GM19238 (cell line): ENCODE results near the gene HS6ST3.

Experiments
- DNase-seq: peaks from one replicate; pipeline ENCODE4 v3.0.0; 2011; ENCODE audit warnings: low spot score; ENCODE audit not compliant: insufficient read length

Gene HS6ST3

GRCh38 chr13:96781141-96781540, 691.2 kb downstream of the HS6ST3 start:
- no peak for DNase-seq

GRCh38 chr13:96782186-96782585, 692.3 kb downstream of the HS6ST3 start:
- no peak for DNase-seq

- DNase-seq = no peak
These were observed 693.1 kb downstream of the HS6ST3 start for GRCh38 chr13:96783057-96783456.

- DNase-seq = no peak
These were observed 693.6 kb downstream of the HS6ST3 start for GRCh38 chr13:96783511-96783910.

DNA sequence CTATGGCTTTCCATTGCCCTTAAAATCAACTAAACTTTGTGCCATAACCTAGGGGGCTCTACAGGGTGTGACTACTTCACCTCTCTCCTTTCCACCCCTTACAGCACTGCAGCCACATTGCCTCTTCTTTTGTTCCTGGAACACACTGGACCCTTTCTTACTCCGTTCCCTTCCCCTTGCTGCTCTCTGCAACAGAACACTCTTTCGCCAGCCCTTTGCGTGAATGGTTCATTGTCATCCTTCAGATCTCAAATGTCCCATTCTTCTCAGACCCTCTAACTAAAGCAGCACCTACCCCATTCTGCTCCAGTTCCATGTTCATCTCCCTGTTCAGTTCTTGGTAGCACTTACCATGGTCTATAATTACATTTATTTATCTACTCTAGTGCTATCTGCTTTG, 696.1 kb downstream of the HS6ST3 start:
- no peak for DNase-seq

GRCh38 chr13:96792188-96792587, 702.3 kb downstream of the HS6ST3 start:
- no peak for DNase-seq

DNA sequence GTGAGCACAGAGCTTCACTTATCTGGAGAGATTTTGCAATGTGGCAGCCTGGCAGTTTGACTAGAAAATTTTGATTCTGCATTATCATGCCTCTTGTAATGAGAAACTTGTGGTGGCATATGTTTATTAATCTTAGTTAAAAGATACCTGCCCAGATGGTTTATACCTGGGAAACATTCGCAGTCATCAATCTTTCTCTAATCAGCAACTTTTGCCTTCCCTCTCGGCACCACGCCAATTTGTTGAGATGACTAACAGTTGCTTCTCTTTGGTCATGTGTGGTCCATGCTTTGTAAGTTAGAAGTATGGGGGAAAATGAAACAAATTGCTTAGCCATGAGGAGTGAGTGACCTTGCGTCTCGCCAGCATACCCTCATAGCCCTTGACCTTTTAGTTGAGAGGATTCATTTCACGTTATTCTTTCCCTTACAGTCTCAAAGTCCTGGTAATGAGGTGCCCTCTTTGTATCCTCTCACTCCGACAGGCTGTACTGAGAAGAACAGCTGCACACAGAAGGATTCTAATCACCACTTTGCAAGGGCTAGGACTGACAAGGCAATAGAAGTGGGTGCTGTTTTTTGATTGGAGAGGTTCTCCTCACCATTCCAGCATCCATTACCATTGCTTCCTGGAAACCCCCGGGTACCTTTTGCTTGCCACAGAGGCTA, 703.0 kb downstream of the HS6ST3 start:
- DNase-seq = no peak

GRCh38 chr13:96793404-96793755, 703.5 kb downstream of the HS6ST3 start:
- DNase-seq = no peak

DNA sequence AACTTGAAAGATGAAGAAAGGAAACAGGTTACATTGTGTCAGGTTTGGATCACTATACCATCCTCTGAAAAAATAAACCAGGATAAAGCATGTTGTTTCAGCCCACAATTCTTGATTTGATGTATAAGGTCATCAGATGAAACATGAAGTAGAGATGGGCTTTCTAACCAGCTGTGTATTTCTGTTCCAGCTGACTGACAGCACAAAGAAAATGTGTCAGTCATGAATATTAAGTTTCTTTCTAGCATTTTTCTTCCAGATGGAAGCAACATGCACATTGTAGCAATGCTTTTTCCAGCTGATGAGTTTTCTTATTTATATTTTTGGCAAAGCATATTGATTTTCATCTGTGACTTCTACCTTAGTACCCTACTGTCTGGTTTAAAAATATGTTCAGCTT, 704.8 kb downstream of the HS6ST3 start:
- no peak for DNase-seq

GRCh38 chr13:96795670-96796069, 705.8 kb downstream of the HS6ST3 start:
- DNase-seq = no peak

- DNase-seq = no peak
These were observed 706.3 kb downstream of the HS6ST3 start for GRCh38 chr13:96796091-96796633.

- DNase-seq = no peak
These were observed 707.2 kb downstream of the HS6ST3 start for GRCh38 chr13:96797136-96797535.

DNA sequence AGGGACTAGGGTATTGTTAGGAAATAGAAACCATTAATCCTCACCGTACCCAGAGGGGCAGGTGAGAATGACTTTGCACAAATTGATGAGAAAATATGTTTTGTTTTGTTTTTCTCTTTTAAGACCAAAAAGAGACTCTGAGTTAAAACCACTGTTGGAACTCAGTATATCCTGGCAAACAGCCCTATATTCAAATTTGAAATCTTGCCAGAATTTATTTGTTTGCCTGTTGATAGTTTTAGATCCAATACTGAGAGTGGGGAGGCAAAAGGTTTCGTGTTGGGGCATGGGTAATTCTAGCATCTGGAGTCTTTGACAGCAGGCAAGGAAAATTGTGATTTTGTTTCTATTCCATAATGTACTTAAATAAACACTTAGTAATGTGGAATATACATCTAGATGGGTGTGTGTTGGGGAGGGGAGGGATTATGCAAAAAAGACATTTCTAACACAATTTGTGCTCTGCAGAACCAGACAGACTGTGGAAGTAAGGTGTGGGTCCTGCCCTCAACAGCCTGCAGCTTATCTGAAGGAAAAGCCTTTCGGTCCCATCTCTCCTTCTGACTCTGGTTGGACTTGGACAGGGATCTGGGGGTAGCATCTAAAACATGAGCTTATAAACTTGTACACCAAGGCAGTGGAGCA, 713.7 kb downstream of the HS6ST3 start:
- DNase-seq = no peak

DNA sequence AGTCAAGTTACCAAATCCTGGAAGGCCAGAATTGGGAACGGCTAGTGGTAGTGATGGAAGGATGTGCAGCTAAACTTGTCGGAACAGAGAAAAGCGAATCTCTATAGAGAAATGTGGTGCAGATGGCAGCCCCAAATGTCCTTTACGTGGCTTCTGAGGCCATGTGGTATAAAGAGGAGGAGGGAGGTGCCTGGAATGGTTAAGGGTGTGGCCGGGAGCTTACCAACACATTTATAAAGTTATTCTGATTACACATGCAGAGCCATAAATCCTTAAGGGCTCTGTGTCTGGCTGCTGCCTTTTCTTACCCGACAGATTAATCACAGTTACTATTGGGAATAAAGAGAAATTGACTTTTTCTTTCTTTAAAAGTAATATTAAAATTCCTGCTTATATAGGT, 714.3 kb downstream of the HS6ST3 start:
- no peak for DNase-seq

- no peak for DNase-seq
These were observed 716.8 kb downstream of the HS6ST3 start for GRCh38 chr13:96806746-96807145.

GRCh38 chr13:96809366-96810096, 719.6 kb downstream of the HS6ST3 start:
- no peak for DNase-seq

DNA sequence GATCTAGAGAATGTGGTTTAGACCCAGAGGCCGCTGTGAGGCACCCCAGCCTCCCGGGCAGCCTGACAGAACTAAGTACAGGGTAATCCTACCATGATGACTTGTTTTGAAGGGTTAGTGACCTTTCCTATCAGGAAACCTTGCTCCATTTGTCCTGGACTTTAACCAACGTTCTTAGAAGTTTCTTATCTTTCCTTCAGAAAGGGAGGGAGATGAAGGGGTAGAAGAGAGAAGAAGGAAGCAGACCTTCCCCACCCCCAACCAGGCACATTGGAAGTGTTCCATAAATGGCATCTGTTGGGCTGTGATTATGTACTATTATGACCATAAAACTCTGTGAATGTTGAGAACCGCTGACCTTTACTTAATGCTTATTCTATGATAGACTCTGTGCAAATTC, 720.2 kb downstream of the HS6ST3 start:
- DNase-seq = no peak

GRCh38 chr13:96811049-96811448, 721.1 kb downstream of the HS6ST3 start:
- no peak for DNase-seq

DNA sequence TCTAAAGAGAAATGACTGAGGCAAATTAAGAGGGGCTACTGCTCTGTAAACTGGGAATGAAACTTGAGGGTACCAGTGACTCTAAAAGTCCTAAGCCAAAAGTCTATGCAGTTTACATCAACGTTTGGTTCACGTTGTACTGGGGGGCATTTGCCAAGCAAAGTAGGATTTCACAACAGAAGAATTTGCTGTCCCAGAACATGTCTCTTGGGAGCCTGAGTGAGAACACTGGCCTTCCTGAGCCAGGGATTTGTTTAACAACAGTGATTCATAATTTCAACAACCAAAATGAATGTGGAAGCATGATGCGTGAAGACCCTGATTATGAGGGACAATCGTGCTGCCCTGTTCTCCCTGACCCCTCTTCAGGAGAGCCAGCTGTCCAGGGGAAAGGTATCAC, 726.4 kb downstream of the HS6ST3 start:
- no peak for DNase-seq

DNA sequence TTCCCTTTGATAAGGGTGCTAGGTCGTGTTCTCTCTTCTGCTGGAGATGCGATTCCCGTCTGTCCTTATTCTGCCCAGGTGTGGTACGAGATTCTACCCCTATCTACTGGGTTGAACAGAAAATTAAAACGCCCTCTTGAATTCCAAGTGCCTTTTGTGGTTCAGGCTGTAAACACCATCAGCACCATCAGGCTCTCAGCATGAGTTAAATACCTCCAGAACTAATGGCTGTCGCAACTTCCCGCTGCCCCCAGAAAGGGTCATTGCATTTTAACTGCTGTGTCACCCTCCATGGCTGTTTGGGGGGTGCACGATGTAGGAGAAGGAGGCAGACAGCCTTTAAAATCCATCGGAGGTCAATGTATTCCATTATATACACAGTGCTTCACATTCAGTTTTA, 727.0 kb downstream of the HS6ST3 start:
- no peak for DNase-seq

DNA sequence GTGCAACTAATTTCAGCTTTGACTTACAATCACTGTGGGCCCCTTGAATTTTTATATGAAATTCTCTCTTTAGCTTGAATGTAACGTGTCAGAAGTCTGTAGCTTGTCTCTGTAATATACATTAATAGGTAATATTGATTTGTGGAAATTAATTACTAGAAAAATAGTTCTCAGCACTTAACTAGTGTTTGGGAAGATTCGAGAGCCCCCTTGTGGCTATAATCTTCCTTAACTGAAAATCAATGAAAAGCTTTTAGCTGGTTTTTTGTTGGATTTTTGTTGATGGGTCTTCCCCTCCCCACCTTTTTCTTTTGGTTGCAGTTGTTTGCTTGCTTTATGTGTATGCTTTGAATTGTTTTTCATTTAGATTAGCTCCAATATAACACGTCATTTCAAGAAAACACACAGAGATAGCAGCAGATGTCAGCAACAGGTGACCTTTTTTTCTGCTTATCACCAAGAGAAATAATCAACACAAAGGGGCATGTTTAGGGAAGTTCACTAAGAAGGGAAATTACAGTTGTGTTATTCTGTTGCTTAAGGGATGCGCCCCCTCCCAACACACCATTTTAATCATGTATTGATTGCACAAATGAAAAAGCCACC, 727.5 kb downstream of the HS6ST3 start:
- DNase-seq = no peak

DNA sequence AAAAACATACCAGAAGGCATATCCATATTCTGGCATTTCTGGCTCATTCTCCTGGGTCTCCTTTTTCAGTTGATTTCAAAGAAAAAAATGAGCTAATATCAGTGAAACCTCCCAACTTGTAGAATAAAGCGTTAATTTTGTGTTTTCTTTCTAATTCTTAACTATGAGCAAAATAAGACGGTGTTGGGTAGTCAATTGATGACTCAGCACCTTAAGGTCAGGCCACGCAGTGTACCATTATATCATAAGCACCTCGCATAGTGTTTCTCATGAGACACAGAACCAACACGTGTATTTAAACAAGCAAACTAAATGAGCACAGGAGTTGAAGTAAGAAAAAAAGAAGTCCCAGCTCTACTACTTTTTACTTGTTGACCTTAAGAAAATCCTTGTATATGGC, 729.5 kb downstream of the HS6ST3 start:
- no peak for DNase-seq
